Activated CD4-positive, alpha-beta T cell treated with anti-CD3 and anti-CD28 coated beads for 4 hours (primary cell): Measurements from ENCODE around the gene KIF15.
"Not testable (repeated sequence)": the region's sequence is repeated elsewhere in the genome, so short reads cannot be mapped to it uniquely, and the experiment has no call there.

Source experiments
- DNase-seq, 2 donors: peaks; one replicate each; pipeline ENCODE4 v3.0.0-alpha.2; 2020

The KIF15 gene, protein sequence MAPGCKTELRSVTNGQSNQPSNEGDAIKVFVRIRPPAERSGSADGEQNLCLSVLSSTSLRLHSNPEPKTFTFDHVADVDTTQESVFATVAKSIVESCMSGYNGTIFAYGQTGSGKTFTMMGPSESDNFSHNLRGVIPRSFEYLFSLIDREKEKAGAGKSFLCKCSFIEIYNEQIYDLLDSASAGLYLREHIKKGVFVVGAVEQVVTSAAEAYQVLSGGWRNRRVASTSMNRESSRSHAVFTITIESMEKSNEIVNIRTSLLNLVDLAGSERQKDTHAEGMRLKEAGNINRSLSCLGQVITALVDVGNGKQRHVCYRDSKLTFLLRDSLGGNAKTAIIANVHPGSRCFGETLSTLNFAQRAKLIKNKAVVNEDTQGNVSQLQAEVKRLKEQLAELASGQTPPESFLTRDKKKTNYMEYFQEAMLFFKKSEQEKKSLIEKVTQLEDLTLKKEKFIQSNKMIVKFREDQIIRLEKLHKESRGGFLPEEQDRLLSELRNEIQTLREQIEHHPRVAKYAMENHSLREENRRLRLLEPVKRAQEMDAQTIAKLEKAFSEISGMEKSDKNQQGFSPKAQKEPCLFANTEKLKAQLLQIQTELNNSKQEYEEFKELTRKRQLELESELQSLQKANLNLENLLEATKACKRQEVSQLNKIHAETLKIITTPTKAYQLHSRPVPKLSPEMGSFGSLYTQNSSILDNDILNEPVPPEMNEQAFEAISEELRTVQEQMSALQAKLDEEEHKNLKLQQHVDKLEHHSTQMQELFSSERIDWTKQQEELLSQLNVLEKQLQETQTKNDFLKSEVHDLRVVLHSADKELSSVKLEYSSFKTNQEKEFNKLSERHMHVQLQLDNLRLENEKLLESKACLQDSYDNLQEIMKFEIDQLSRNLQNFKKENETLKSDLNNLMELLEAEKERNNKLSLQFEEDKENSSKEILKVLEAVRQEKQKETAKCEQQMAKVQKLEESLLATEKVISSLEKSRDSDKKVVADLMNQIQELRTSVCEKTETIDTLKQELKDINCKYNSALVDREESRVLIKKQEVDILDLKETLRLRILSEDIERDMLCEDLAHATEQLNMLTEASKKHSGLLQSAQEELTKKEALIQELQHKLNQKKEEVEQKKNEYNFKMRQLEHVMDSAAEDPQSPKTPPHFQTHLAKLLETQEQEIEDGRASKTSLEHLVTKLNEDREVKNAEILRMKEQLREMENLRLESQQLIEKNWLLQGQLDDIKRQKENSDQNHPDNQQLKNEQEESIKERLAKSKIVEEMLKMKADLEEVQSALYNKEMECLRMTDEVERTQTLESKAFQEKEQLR (N-terminal part only)

DNA sequence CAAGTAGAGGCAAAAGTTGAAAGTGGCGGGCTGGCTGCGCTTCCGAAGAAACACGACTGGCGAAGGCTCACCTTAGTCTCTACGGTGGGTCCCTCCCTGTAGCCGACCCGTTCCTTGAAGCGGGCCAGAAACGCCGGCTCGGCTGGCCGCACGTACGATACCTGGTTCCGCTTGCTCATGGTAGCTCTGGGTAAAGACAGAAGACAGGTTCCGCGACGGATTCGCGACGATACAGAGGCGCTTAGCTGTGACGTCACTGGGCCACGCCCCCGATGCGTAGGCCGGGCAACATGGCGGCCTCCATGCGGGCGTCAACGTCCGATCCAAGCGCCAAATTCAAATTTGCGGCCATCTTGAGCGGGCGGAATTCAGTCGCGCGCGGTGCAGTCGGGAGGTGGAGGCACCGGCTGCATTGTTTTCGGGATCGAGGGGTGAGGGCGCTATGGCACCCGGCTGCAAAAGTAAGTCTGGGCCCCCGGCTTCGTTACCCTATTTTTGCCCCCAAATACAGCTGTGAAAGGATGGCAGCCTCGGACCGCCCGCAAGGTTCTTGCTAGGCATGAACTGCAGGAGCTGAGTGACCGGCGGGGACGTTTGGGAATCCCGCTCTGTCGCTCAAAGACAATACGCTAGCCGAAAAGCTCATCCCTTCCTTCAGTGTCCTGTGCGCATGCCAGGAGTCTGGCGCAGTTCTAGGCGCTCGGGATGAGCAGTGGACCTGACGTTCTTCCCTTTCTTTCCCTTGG lies at the start of gene KIF15, which contains the start of gene KIAA1143:
Gene KIF15, plus strand, starts transcription at position 371 of the 746 bp plus-strand sequence. Its CDS starts 72 bp downstream, at position 443.
Gene KIAA1143, minus strand, starts transcription at position 196 of the 746 bp plus-strand sequence. Its CDS starts 17 bp downstream, at position 179.
- peak; percentile 97 to 98 for DNase-seq

DNA sequence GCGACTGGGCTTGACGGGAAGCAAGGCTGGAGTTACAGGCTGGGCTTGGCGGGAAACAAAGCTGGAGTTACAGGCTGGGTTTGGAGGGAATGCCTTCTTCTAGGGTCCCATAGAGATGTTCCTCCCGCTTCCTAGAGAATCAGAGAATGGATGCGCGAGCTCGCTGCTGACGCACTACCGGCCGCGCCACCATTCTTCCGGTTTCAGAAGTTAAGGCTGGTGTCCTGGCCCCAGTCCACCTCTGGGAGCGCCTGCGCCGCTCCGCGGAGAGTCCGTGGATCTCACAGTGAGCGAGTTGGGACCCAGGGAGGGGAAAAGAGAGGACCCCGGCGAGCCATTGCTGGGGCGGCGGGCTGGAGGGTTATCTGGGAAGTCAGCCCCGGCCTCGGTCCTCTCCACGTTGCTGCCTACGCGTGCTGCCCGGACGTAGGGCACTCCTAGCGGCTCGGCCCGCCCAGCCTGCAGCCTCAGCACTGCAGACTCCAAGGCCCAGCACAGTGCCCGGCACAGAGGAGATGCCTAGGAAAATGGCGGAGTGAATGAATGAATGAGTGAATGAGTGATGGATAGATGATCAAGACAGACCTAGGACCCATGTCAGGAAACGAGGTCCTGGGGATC lies 49.0 kb upstream of the KIF15 start, which contains the start of gene ZNF502:
Gene ZNF502, plus strand, starts transcription at position 206 of the 621 bp plus-strand sequence. CDS start 7,602 bp downstream, outside the sequence.
- DNase-seq, result peak; percentile 20 to 43

DNA sequence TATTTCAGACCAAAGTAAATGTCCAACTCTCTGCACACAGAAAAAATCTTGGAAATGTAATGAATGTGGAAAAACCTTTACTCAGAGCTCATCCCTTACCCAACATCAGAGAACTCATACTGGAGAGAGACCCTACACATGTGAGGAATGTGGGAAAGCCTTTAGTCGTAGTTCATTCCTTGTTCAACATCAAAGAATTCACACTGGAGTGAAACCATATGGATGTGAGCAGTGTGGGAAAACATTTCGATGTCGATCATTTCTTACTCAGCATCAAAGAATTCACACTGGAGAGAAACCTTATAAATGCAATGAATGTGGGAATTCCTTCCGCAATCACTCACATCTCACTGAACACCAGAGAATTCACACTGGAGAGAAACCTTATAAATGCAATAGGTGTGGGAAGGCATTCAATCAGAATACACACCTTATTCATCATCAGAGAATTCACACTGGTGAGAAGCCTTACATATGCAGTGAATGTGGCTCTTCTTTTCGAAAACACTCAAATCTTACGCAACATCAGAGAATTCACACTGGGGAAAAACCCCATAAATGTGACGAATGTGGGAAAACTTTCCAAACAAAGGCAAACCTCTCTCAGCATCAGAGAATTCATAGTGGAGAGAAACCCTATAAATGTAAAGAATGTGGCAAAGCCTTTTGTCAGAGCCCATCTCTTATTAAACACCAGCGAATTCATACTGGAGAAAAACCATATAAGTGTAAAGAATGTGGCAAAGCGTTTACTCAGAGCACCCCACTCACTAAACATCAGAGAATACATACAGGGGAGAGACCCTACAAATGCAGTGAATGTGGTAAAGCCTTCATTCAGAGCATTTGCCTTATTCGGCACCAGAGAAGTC lies 40.1 kb upstream of the KIF15 start:
- DNase-seq, result no peak

DNA sequence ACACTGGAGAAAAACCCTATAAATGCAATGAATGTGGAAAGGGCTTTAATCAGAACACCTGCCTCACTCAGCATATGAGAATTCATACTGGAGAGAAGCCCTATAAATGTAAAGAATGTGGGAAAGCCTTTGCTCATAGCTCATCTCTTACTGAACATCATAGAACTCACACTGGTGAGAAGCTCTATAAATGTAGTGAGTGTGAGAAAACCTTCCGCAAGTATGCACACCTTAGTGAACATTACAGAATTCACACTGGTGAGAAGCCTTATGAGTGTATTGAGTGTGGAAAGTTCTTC lies 39.5 kb upstream of the KIF15 start:
- no peak for DNase-seq

DNA sequence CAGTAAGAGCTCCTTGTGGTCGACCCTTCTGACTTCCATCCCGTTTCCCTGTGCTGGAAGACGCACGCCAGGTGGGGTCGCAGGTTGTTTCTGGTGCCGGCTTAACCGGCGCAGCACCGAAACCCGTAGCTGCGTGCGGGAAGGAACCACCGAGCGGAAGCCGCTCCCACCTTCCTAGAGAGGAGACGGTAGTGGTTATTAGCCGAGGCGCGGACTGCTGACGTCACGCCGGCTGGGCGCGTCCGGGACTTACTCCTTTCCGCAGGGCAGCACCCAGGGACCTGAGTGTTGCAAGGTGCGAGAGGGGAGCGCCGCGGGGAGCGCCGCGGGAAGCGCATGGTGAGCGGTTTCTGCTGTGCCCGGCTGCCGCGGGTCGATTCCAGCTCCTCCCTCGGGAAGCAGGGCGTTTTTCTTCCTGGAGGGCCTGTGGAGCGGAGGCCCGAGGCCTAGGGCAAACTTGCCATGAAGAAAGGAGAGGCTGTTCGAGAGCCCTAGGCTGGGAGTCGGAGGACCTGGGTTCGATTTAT lies 32.1 kb upstream of the KIF15 start, which contains the start of gene ZNF501:
Gene ZNF501, plus strand, starts transcription at position 252 of the 527 bp plus-strand sequence. CDS start 4,787 bp downstream, outside the sequence.
- DNase-seq, result peak; percentile 77 to 79

DNA sequence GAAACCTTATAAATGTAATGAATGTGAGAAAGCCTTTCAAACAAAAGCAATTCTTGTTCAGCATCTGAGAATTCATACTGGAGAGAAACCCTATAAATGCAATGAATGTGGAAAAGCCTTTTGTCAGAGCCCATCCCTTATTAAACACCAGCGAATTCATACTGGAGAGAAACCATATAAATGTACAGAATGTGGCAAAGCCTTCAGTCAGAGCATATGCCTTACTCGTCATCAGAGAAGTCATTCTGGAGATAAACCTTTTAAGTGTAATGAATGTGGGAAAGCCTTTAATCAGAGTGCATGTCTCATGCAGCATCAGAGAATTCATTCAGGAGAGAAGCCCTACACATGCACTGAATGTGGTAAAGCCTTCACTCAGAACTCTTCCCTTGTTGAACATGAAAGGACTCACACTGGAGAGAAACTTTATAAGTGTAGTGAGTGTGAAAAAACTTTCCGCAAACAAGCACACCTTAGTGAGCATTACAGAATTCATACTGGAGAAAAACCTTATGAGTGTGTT lies 26.9 kb upstream of the KIF15 start:
- no peak for DNase-seq

DNA sequence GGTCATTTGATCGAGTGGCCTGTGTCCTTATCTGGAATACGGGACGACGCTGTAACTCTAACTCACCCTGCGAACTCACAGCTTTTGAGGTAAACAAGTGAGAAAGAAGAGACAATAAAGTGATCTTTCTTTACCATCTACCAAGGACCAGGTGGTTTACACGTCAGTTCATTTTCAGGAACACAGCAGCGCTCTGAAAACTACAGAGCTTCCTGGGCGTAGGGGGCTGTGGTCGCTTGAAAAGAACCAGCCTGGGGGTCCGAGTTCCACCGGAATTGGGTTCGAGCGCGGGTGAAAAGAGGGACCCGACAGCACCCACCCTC lies 532 bp upstream of the KIF15 start:
- DNase-seq, result no peak

DNA sequence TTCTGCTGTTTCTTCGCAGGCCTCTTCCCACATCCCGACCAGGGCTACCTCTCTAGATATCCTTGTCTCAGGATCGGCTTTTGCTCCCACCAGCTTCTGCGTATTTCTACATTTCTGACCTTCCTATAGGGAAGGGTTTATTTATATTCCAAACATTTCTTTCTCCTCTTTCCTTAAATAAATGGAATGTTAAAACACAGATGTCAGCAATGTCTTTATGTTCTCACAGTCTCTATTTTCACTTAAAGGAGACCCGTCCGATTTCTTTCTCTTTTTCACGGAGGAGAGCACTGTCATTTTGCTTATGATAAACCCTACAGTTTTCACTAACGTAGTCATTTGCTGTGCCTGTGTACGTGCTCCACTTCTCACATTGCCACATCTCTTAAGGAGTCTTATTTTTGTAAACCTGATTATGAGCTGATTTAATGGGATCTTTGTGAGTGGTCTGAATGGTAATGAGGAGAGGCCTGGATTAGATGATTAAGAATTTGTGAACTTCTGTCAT lies 630 bp downstream of the KIF15 start:
- no peak for DNase-seq

DNA sequence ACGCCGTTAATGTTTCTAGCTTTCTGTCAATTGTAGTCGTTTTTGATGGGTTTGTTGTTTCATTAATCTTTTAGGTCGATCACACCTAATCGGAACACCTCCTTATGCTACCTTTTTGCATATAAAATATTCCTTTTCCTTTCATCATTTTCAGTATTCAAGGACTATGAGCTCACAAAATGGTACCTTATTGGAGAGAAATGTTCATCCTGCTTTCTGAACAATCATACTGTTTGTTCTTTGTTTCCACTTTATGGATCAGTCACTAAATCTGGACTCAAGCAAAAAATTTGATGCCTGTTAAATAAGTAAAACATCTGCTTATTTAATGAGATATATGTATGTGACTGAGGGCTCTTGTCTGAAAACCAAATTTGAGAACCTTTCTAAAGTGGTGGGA lies 1.1 kb downstream of the KIF15 start:
- DNase-seq, result no peak

DNA sequence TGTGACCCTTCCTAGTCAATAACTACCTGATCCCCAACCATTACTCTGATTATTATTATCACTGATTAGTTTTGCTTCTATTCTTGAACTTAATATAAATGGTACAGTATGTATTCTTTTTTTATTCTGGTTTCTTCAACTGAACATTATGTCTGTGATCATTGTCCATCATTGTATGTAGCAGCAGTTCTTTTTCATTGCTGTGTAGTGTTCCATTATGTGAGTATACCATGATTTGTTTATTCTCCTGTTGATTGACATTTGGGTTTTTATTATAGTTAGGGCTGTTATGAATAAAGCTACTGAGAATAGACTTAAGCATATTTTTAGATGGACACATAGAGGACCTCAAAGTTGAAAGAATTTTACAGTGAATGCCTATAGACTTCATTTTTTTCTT lies 2.7 kb downstream of the KIF15 start:
- DNase-seq, result no peak

DNA sequence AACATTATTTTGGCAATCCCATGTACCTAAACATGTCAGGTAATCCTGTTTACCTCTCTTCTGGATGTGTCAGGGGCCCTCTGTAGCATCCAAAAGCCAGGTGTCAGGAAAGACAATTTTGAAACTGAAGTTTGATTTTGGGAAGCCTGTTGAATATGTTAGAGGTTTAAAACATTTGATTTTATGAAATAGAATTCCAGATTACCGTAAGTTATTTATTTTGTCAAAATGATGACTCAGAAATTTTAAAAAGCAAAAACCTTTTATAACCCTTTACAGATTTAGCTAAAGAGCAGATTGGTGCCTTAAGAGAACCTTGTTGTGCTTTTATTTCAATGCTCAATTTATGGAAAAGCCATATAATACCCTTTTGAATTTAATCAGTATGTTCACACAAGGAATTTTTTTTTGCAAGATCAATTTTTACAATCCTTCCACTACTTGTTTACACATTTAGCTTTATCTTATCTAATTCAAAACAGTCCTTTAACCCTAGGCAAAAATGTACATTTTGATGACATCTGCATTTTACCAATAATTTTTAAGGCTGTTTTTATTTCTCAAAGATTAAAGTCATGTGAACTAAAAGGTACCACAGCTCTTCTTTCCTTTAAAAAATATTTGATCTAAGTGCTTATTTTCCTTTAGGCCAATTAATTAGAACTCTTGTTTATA lies 10.0 kb downstream of the KIF15 start:
- DNase-seq, result no peak

DNA sequence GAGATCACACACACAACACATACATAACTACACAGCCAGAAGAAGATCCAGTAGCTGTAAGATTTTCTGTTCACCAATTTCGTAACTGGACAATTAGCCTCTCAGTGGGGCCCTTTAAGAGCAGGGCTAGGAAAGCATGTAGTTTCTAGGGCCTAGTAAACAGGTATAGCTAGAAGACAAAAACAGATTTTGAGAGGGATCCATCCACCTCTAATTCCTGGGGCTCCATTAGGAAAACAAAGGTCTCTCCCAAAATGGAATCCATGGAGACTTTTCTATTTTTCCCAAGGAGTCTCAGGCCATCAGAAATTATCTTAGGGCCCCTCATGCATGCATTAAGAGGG lies 10.5 kb downstream of the KIF15 start:
- no peak for DNase-seq

DNA sequence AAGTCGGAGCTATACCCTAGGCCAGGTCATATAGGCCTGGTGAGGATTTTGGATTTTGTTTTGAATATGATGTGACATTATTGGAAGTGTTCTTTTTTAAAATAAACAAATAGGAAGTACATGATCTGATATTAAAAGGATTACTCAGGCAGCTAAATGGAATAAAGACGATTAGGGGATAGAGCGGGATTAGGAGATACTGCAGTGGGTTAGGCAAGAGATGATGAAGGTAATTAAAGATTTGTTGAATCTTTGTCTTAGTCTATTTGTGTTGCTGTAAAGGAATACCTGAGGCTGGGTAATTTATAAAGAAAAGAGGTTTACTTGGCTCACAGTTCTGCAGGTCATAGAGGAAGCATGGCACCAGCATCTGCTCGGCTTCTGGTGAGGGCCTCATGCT lies 21.3 kb downstream of the KIF15 start:
- no peak for DNase-seq

DNA sequence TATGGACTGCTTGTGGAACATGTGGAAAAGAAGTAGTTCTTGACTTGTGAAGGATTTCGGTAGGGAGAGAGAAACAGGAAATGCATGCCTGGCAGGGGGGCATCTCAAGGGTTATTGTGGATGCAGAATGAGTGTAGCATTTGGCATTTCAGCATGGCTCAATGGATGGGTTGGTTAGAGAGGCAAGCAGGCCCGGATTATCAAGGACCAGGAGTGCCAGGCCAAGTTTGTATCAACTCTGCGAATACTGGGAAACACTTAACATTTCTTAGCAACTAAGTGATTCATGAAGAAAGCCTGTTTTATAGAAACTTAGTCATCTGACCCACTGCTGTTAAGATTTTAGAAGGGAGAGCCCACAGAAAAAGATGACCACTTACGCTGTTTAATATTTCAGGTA lies 33.6 kb downstream of the KIF15 start:
- DNase-seq, result no peak

DNA sequence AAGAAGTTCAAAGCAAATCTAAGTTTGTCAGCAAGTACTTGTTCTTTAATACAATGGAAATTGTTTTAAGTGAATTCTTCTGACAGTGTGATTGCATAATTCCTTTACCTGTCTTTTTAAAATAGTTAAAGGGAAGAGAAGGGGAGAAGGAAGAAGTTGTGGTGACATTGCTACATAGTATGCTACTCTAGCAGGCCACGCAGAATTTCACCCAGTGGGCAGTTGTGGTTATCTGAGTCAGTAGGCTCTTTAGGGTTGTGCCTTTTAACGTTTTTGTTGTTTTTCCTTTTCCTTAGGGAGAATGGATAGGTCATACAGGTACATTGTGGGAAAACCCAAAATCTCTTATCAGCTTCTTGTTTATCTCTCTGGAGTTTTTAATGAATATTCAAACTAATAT lies 40.4 kb downstream of the KIF15 start:
- DNase-seq, result no peak

DNA sequence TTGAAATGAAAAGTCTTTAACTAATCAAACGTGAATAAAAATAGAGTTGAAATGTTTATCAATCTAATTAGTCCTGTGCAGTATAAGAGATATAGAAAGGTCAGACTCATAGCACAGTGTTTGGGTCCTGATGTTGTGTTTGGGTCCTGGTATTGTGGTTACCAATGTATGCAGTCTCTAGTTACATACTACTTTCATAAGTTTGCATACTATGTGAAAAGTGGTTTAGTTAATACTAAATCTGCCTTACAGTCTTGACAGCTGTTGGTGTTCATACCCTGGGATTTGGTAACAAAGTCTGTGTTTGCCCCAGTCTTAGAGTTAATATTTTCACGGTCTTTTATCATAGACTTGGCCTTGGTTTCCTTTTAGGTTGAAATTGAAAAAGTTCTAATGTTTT lies 41.7 kb downstream of the KIF15 start:
- no peak for DNase-seq

DNA sequence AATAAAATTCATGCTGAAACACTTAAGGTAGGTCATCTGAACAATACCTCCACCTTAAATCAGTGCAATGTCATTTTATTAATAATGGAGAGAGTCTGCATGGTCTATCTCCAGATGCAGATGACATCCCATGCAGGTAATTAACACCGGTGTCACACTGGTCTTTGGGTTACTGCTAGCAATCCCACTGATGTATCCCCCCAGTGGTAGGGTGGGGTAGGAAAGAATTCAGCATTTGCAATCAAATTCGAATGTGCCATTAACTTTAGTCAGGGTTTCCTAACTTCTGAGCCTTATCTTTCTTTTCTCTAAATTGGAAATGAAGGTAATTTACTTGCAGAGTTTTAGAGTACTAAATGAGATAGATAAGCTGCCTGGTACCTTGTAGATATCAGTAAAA lies 44.4 kb downstream of the KIF15 start:
- DNase-seq, result no peak

DNA sequence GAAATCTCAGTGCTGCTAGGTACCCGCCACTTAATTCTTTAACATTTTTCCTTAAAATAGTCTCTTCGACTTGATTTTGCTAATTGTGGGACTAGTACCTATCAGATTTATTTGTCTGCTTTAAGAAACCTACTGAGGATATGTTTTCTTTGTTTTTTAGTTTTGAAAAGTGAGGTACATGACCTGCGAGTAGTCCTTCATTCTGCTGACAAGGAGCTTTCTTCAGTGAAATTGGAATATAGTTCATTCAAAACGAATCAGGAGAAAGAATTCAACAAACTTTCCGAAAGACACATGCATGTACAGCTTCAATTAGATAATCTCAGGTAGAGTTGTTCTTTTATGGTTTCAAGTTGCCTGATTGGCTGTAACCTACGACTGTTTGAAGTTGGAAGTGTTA lies 53.2 kb downstream of the KIF15 start:
- DNase-seq, result no peak

DNA sequence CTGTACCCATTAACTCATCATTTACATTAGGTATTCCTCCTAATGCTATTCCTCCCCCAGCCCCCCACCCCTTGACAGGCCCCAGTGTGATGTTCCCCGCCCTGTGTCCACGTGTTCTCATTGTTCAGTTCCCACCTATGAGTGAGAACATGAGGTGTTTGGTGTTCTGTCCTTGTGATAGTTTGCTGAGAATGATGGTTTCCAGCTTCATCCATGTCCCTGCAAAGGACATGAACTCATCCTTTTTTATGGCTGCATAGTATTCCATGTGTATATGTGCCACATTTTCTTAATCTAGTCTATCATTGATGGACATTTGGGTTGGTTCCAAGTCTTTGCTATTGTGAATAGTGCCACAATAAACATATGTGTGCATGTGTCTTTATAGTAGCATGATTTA lies 54.7 kb downstream of the KIF15 start:
- DNase-seq, result not testable (repeated sequence)
